Activated naive CD4-positive, alpha-beta T cell treated with anti-CD3 and anti-CD28 coated beads, Interleukin-2, amount 10 ng/mL, durations not matched to agents 7 days and 5 days (primary cell): Measurements from ENCODE around the gene VWF.
"Not testable (repeated sequence)": the region's sequence is repeated elsewhere in the genome, so short reads cannot be mapped to it uniquely, and the experiment has no call there.

Source experiments
- CTCF ChIA-PET: fragments of 350-600 bp; sonication (Branson Sonifier 250); formaldehyde crosslinking; loops from one replicate; lab custom pipeline; 2021; ENCODE audit warnings: antibody characterized with exemption; lab: Charles Lee
- DNase-seq: peaks from one replicate; pipeline ENCODE4 v3.0.0-alpha.2; 2020
- H3K27ac Mint-ChIP-seq: one replicate; pipeline ENCODE4 v1.8.0; 2021; ENCODE audit warnings: mild to moderate bottlenecking, moderate library complexity, mixed read lengths
- H3K27me3 Mint-ChIP-seq: one replicate; pipeline ENCODE4 v1.8.0; 2021; ENCODE audit warnings: mild to moderate bottlenecking, mixed read lengths
- H3K36me3 Mint-ChIP-seq: one replicate; pipeline ENCODE4 v1.8.0; 2021; ENCODE audit warnings: mixed read lengths
- H3K4me1 Mint-ChIP-seq: one replicate; pipeline ENCODE4 v1.8.0; 2021; ENCODE audit warnings: mixed read lengths
- H3K4me3 Mint-ChIP-seq: one replicate; pipeline ENCODE4 v1.8.0; 2021; ENCODE audit warnings: mild to moderate bottlenecking, moderate library complexity, mixed read lengths
- H3K9me3 Mint-ChIP-seq: one replicate; pipeline ENCODE4 v1.8.0; 2021; ENCODE audit warnings: mixed read lengths

Gene VWF

DNA sequence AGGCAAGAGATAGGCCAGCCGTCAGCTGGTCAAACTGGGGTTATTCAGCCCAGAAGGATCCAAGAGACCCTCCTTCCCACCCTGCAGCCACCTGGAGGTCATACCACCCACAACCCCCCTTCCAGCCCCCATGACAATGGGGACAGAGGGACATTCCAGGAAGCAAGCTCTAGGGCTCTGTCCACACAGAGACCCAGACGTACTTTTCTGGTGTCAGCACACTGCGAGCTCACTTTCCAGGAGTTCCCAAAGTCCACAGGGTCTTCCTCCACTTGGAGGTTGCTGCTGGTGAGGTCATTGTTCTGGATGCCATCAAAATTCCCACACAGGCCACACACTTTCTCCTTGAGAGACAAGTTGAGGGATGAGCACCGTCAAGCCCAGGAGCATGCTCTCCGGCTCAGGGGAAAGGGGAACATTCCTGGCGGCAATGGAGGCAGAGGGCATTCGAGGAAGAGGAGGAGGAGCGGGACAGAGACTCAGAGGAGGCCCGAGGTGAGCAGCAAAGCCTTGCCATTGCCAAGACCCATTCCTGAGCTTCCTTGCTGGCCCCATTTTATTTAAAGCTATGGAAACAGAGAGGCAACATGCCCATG is 98.7 kb downstream of the VWF start:
- H3K4me3 Mint-ChIP-seq, H3K4me1 Mint-ChIP-seq, H3K9me3 Mint-ChIP-seq, DNase-seq, CTCF ChIA-PET, H3K27ac Mint-ChIP-seq, H3K36me3 Mint-ChIP-seq: not testable (repeated sequence)
- peaks cover 18% of the 10 kb centered on the region for H3K27me3 Mint-ChIP-seq

- H3K36me3 Mint-ChIP-seq, CTCF ChIA-PET, H3K9me3 Mint-ChIP-seq, H3K4me3 Mint-ChIP-seq, H3K4me1 Mint-ChIP-seq, DNase-seq, H3K27ac Mint-ChIP-seq: not testable (repeated sequence)
- peaks cover 20% of the 10 kb centered on the region for H3K27me3 Mint-ChIP-seq
These were observed 100.4 kb downstream of the VWF start for GRCh38 chr12:6024066-6024465.

GRCh38 chr12:6020930-6021329 is 103.5 kb downstream of the VWF start:
- H3K4me1 Mint-ChIP-seq = no peaks in the 10 kb centered on the region
- CTCF ChIA-PET = no interaction called here
- no peak for DNase-seq
- H3K9me3 Mint-ChIP-seq = no peaks in the 10 kb centered on the region
- H3K27ac Mint-ChIP-seq = no peak overlapping the region
- peaks cover 20% of the 10 kb centered on the region for H3K27me3 Mint-ChIP-seq
- no peaks in the 10 kb centered on the region for H3K36me3 Mint-ChIP-seq
- no peak overlapping the region for H3K4me3 Mint-ChIP-seq

- H3K9me3 Mint-ChIP-seq, H3K4me1 Mint-ChIP-seq, H3K4me3 Mint-ChIP-seq, H3K27ac Mint-ChIP-seq, H3K36me3 Mint-ChIP-seq, CTCF ChIA-PET, DNase-seq: not testable (repeated sequence)
- peaks cover 20% of the 10 kb centered on the region for H3K27me3 Mint-ChIP-seq
These were observed 104.0 kb downstream of the VWF start for GRCh38 chr12:6020511-6020910.

- H3K27ac Mint-ChIP-seq, H3K36me3 Mint-ChIP-seq, H3K4me3 Mint-ChIP-seq, CTCF ChIA-PET, H3K4me1 Mint-ChIP-seq, DNase-seq, H3K9me3 Mint-ChIP-seq: not testable (repeated sequence)
- H3K27me3 Mint-ChIP-seq = peaks cover 21% of the 10 kb centered on the region
These were observed 105.2 kb downstream of the VWF start for GRCh38 chr12:6019256-6019655.

- Mint-ChIP-seq H3K4me3 (no peak overlapping the region), H3K27ac (no peak overlapping the region), H3K27me3 (peaks cover 21% of the 10 kb centered on the region), H3K36me3 (no peaks in the 10 kb centered on the region), H3K9me3 (no peaks in the 10 kb centered on the region), H3K4me1 (no peaks in the 10 kb centered on the region)
- DNase-seq = no peak
- CTCF ChIA-PET = no interaction called here
These were observed 106.2 kb downstream of the VWF start for GRCh38 chr12:6018265-6018664.

- Mint-ChIP-seq H3K27me3 (peaks cover 17% of the 10 kb centered on the region), H3K4me1 (no peaks in the 10 kb centered on the region), H3K9me3 (no peaks in the 10 kb centered on the region), H3K4me3 (no peak overlapping the region), H3K27ac (no peak overlapping the region), H3K36me3 (no peaks in the 10 kb centered on the region)
- CTCF ChIA-PET = no interaction called here
- no peak for DNase-seq
These were observed 107.7 kb downstream of the VWF start for GRCh38 chr12:6016756-6017155.

- DNase-seq, H3K4me1 Mint-ChIP-seq, H3K36me3 Mint-ChIP-seq, H3K27ac Mint-ChIP-seq, CTCF ChIA-PET, H3K4me3 Mint-ChIP-seq, H3K9me3 Mint-ChIP-seq: not testable (repeated sequence)
- H3K27me3 Mint-ChIP-seq = peaks cover 11% of the 10 kb centered on the region
These were observed 108.5 kb downstream of the VWF start for GRCh38 chr12:6016004-6016403.

GRCh38 chr12:6015271-6015670 is 109.2 kb downstream of the VWF start:
- CTCF ChIA-PET, DNase-seq, H3K36me3 Mint-ChIP-seq, H3K27me3 Mint-ChIP-seq, H3K9me3 Mint-ChIP-seq, H3K4me3 Mint-ChIP-seq, H3K27ac Mint-ChIP-seq, H3K4me1 Mint-ChIP-seq: not testable (repeated sequence)

- H3K9me3 Mint-ChIP-seq, H3K4me1 Mint-ChIP-seq, H3K36me3 Mint-ChIP-seq, H3K4me3 Mint-ChIP-seq, DNase-seq, H3K27ac Mint-ChIP-seq, CTCF ChIA-PET: not testable (repeated sequence)
- peaks cover 22% of the 10 kb centered on the region for H3K27me3 Mint-ChIP-seq
These were observed 113.7 kb downstream of the VWF start for GRCh38 chr12:6010631-6011350.

- DNase-seq = no peak
- CTCF ChIA-PET = interaction anchor here (1.3 to 1.5 kb wide), 2 partner anchors 9 to 40 kb away, joined by 4 to 9 read pairs; no protein-coding TSS in a partner anchor
- no peaks in the 10 kb centered on the region for H3K27me3 Mint-ChIP-seq
- H3K36me3 Mint-ChIP-seq = no peaks in the 10 kb centered on the region
- no peak overlapping the region for H3K4me3 Mint-ChIP-seq
- H3K27ac Mint-ChIP-seq = no peak overlapping the region
- no peaks in the 10 kb centered on the region for H3K9me3 Mint-ChIP-seq
- no peaks in the 10 kb centered on the region for H3K4me1 Mint-ChIP-seq
These were observed 127.2 kb downstream of the VWF start for GRCh38 chr12:5997260-5997659.

DNA sequence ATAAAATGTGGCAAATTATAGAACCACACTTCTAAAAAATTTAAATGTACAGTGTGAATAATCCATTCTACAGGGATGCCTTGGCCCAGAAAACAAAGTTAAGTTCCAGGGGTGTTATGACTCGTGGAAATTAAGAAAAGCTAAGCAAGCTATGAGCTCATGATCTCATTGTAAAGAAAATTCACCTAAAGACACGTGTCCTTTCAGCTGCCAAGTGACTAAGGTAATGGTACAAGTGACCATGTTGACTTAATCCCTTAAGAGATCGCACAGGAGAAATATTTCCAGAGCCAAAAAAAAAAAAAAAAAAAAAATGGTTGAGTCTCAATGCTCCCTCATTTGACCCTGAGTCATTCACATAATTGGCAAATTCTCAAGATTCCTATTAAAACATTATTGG is 128.0 kb downstream of the VWF start:
- Mint-ChIP-seq H3K36me3 (no peaks in the 10 kb centered on the region), H3K27me3 (peaks cover 4% of the 10 kb centered on the region), H3K4me1 (no peaks in the 10 kb centered on the region), H3K27ac (no peak overlapping the region), H3K9me3 (no peaks in the 10 kb centered on the region), H3K4me3 (no peak overlapping the region)
- CTCF ChIA-PET = interaction anchor here (1.3 to 1.5 kb wide), 2 partner anchors 8 to 41 kb away, joined by 4 to 9 read pairs; no protein-coding TSS in a partner anchor
- DNase-seq = no peak

DNA sequence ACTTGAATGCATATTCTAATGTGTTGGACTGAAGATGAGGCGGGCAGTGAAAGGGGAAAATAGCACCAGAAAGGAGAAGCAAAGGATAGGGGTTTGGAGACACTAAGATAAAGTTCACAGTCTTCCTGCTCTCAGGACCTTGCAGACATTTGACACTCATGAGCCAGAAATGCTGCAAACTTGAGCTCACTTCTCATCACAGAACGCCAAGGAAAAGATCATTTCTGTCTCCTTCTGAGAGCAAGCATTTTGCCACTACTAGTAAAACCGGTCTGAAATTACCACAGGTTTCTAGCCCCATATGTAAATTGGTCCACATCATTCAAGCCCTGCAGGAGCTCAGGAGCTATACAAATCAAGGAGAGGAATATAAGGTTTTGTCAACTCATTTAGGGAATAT is 134.8 kb downstream of the VWF start:
- Mint-ChIP-seq H3K9me3 (no peaks in the 10 kb centered on the region), H3K27me3 (peaks cover 10% of the 10 kb centered on the region), H3K27ac (no peak overlapping the region), H3K4me1 (no peaks in the 10 kb centered on the region), H3K4me3 (no peak overlapping the region), H3K36me3 (no peaks in the 10 kb centered on the region)
- CTCF ChIA-PET = interaction anchor here (0.6 to 6.1 kb wide), 11 partner anchors 8 to 296 kb away, joined by 3 to 153 read pairs (median 4); no protein-coding TSS in a partner anchor
- no peak for DNase-seq

- peak; percentile 81 for DNase-seq
- H3K27me3 Mint-ChIP-seq = peaks cover 10% of the 10 kb centered on the region
- H3K4me1 Mint-ChIP-seq = no peaks in the 10 kb centered on the region
- CTCF ChIA-PET = interaction anchor here (0.5 to 6.1 kb wide), 24 partner anchors 7 to 508 kb away, joined by 3 to 153 read pairs (median 4); no protein-coding TSS in a partner anchor
- no peaks in the 10 kb centered on the region for H3K9me3 Mint-ChIP-seq
- no peaks in the 10 kb centered on the region for H3K36me3 Mint-ChIP-seq
- no peak overlapping the region for H3K27ac Mint-ChIP-seq
- H3K4me3 Mint-ChIP-seq = no peak overlapping the region
These were observed 135.8 kb downstream of the VWF start for GRCh38 chr12:5988659-5989116.

GRCh38 chr12:5988088-5988487 is 136.4 kb downstream of the VWF start:
- H3K36me3 Mint-ChIP-seq = no peaks in the 10 kb centered on the region
- H3K4me1 Mint-ChIP-seq = no peaks in the 10 kb centered on the region
- H3K4me3 Mint-ChIP-seq = no peak overlapping the region
- H3K27me3 Mint-ChIP-seq = peaks cover 10% of the 10 kb centered on the region
- CTCF ChIA-PET = interaction anchor here (0.5 to 6.1 kb wide), 24 partner anchors 7 to 509 kb away, joined by 3 to 153 read pairs (median 4); no protein-coding TSS in a partner anchor
- no peaks in the 10 kb centered on the region for H3K9me3 Mint-ChIP-seq
- no peak overlapping the region for H3K27ac Mint-ChIP-seq
- no peak for DNase-seq
